ENCODE results near the gene SEC11C.

DNA sequence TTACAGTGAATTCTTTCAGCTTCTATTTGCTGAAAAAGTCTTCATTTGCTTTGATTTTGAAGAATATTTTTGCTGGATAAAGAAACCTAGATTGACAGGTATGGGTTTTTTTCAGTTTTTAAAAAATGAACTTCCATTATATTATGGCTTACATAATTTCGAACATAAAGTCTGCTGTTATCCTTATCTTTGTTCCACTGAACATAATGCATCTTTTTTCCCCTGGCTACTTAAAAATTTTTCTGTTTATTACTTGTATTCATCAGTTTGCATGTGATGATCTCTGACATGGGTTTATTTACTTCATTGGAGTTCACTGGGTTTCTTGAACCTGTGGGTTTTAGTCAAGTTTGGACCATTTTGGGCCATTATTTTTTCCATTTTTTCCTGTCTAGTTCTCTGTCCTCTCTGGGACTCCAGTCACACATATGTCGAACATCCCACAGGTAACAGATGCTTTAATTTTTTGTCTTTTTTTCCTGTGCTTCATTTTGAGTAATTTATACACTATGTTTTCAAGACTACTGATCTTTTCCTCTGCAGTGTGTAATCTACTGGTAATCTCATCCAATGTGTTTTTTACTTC, 33.1 kb downstream of the SEC11C start:
- TF ChIP-seq CTCF (IDR thresholded peaks at IDR 0.05) (no peak), POLR2A (IDR thresholded peaks at IDR 0.05) (no peak), POLR2AphosphoS5 (IDR thresholded peaks at IDR 0.05) (no peak)
